Measurements from ENCODE around the gene SEMA3G. TPM values are rescaled to one million over a fixed set of nuclear protein-coding genes. Genes with fewer than 3 reads are reported as not detected.

The SEMA3G gene
- total and polyA plus RNA-seq, 2 donors from 2014 or later = 25.7 to 28.2 TPM

DNA sequence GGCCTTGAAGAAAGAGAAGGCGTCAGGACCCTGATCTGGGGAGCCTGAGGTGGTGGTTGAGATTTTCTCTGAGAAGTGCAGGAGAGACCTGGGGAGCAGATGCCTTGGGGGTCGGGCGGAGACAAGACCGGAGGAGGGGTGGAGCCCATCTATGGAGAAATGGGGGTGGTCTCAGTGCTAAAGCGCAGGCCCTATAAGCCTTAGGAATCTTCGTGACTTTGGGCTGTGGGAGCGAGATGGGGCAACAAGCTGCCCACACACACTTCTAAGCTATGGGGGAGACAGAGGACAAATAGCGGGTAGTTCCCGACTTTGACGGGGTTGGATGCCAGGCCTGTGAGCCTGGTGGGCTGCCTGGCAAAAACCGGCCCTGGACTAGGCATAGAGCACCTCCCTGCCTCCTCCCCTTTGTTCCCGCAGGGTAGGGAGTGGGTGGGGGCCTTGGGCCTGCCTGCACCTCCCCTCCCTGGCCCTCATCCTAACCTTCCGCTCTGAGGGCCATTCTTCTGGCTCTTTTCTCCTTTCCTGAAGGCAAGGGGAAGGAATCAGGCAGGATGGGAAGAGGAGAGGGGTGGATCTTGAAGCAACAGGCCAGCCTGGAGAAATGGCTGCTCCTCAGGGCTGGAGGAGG is 11.4 kb upstream of the SEMA3G start:
- FAIRE-seq (no peak), DNase-seq (peak in 4 of 5 donors; percentile 43 to 75 (median 61))
- intact Hi-C loops (cut with DNase I) = no loop called here
- Histone ChIP-seq H3K9me3 (ENCODE audit: control insufficient read depth in 2 of 3, insufficient read depth in 1 of 3, low read length in 3 of 3) (no peaks in the 10 kb centered on the region), H3K27ac (ENCODE audit: low read depth in 2 of 2, low read length in 2 of 2) (peak overlapping the region; percentile 82 to 90), H3K9ac (ENCODE audit: low read length in 3 of 3) (peak overlapping the region; percentile 21 to 96 (median 93)), H3K4me3 (ENCODE audit: low read length in 3 of 3) (peak overlapping the region; percentile 59 to 87 (median 81)), H3K4me1 (ENCODE audit: control insufficient read depth in 2 of 3, insufficient read depth in 2 of 3, low read depth in 1 of 3, low read length in 3 of 3) (peaks cover 0 to 29% (median 17%) of the 10 kb centered on the region in 3 donors), H3K36me3 (ENCODE audit: control insufficient read depth in 2 of 3, insufficient read depth in 3 of 3, low read length in 3 of 3) (peaks cover 14 to 29% (median 14%) of the 10 kb centered on the region in 3 donors), H3K27me3 (ENCODE audit: control insufficient read depth, insufficient read depth, low read length) (no peaks in the 10 kb centered on the region)
- TF ChIP-seq, protein P1, sequence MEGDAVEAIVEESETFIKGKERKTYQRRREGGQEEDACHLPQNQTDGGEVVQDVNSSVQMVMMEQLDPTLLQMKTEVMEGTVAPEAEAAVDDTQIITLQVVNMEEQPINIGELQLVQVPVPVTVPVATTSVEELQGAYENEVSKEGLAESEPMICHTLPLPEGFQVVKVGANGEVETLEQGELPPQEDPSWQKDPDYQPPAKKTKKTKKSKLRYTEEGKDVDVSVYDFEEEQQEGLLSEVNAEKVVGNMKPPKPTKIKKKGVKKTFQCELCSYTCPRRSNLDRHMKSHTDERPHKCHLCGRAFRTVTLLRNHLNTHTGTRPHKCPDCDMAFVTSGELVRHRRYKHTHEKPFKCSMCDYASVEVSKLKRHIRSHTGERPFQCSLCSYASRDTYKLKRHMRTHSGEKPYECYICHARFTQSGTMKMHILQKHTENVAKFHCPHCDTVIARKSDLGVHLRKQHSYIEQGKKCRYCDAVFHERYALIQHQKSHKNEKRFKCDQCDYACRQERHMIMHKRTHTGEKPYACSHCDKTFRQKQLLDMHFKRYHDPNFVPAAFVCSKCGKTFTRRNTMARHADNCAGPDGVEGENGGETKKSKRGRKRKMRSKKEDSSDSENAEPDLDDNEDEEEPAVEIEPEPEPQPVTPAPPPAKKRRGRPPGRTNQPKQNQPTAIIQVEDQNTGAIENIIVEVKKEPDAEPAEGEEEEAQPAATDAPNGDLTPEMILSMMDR (IDR thresholded peaks at IDR 0.05; ENCODE audit: borderline replicate concordance, extremely low read depth, insufficient read depth) = no peak

DNA sequence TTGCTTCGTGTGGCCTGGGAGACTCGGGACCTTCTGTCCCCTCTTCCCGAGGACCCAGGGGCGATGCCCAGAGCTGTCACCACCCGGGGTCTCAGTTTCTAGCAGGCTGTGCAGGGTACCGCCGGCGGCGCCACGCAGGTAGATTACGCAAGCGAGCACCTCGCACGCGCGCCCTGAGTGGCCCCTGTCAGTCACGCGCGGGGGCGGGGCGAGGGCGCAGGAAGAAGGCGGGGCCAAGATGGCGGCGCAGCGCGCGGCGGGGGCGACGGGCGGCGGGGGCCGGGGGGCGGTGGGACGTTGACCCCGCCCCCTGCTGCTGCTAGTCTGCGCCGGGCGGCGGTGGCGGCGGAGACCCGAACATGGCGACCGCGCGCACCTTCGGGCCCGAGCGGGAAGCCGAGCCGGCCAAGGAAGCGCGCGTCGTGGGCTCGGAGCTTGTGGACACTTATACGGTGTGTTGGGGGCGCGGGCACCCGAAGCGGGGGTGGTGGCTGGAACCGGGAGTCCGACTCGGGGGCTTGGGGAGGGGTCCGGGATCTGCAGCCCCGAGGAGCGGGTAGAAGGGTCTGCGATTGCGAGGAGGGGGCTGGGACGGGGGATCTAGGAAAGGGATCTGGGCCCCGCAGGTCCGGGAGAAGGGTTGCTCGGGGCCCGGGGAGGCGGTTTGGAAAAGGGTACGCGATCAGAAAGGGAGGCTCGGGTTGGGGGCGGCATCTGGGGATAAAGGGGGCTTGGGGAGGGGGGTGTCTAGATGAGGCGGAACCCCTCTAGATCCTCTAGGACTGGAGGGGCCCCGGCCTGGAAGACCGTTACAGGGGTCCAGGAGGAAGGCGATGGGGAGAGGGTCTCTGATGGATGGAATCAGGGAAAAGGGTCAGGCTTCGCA is 10.6 kb upstream of the SEMA3G start, which contains the start of gene NISCH:
NISCH (plus strand) TSS at position 322 of the 886 bp plus-strand sequence; CDS start at position 360, 38 bp downstream.
- Histone ChIP-seq H3K9me3 (ENCODE audit: control insufficient read depth in 2 of 3, insufficient read depth in 1 of 3, low read length in 3 of 3) (no peaks in the 10 kb centered on the region), H3K4me1 (ENCODE audit: control insufficient read depth in 2 of 3, insufficient read depth in 2 of 3, low read depth in 1 of 3, low read length in 3 of 3) (peaks cover 0 to 32% (median 17%) of the 10 kb centered on the region in 3 donors), H3K4me3 (ENCODE audit: low read length in 3 of 3) (peak within 1 kb of the TSS; percentile 59 to 88 (median 81)), H3K9ac (ENCODE audit: low read length in 3 of 3) (peak within 1 kb of the TSS; percentile 21 to 96 (median 93)), H3K27ac (ENCODE audit: low read depth in 2 of 2, low read length in 2 of 2) (peak within 1 kb of the TSS; percentile 90 to 94), H3K36me3 (ENCODE audit: control insufficient read depth in 2 of 3, insufficient read depth in 3 of 3, low read length in 3 of 3) (peaks cover 11 to 22% (median 14%) of the 10 kb centered on the region in 3 donors), H3K27me3 (ENCODE audit: control insufficient read depth, insufficient read depth, low read length) (no peaks in the 10 kb centered on the region)
- DNase-seq (peak; percentile 88 to 96 (median 94)), FAIRE-seq (no peak)
- TF ChIP-seq, protein P1 (IDR thresholded peaks at IDR 0.05; ENCODE audit: borderline replicate concordance, extremely low read depth, insufficient read depth) = no peak
- intact Hi-C loops (cut with DNase I) = no loop called here

DNA sequence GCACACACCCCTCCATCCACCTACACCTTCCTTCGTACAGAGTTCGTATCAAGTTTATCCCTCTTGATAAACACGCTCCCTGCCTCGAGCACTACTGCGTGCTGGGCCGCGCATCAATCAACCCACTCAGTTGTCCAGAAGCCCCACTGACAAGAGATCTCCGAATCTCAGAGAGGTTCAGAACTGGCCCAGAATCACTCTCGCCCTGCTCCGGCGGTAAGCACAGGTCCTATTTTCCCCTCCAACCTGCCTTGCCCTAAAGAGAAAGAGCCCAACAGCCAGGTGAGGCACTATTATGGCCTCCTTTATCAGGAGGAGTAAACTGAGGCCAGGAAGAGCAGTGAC is 10.0 kb upstream of the SEMA3G start:
- Histone ChIP-seq H3K27me3 (ENCODE audit: control insufficient read depth, insufficient read depth, low read length) (no peaks in the 10 kb centered on the region), H3K4me1 (ENCODE audit: control insufficient read depth in 2 of 3, insufficient read depth in 2 of 3, low read depth in 1 of 3, low read length in 3 of 3) (peaks cover 0 to 37% (median 22%) of the 10 kb centered on the region in 3 donors), H3K36me3 (ENCODE audit: control insufficient read depth in 2 of 3, insufficient read depth in 3 of 3, low read length in 3 of 3) (peaks cover 7 to 19% (median 14%) of the 10 kb centered on the region in 3 donors), H3K4me3 (ENCODE audit: low read length in 3 of 3) (peak overlapping the region; percentile 33 to 88 (median 75)), H3K27ac (ENCODE audit: low read depth in 2 of 2, low read length in 2 of 2) (peak overlapping the region; percentile 90 to 94), H3K9ac (ENCODE audit: low read length in 3 of 3) (peak overlapping the region; percentile 12 to 94 (median 90)), H3K9me3 (ENCODE audit: control insufficient read depth in 2 of 3, insufficient read depth in 1 of 3, low read length in 3 of 3) (no peaks in the 10 kb centered on the region)
- intact Hi-C loops (cut with DNase I) = no loop called here
- FAIRE-seq (no peak), DNase-seq (no peak)
- TF ChIP-seq, protein P1 (IDR thresholded peaks at IDR 0.05; ENCODE audit: borderline replicate concordance, extremely low read depth, insufficient read depth) = no peak

Measured in kidney (tissue), 14 donors.